Fibroblast of villous mesenchyme (primary cell): Measurements from ENCODE around the gene POLR3C. TPM values are rescaled to one million over a fixed set of nuclear protein-coding genes. Genes with fewer than 3 reads are reported as not detected.
"Not testable (repeated sequence)": the region's sequence is repeated elsewhere in the genome, so short reads cannot be mapped to it uniquely, and the experiment has no call there.

ENCODE experiments used
- DNase-seq: peaks from one replicate; pipeline ENCODE4 v3.0.0-alpha.2; 2010; ENCODE audit warnings: low read depth
- H3K4me3 ChIP-seq: 2 replicates; pipeline ENCODE4 v1.5.1; 2011; ENCODE audit warnings: low read depth, mild to moderate bottlenecking, low read length
- CTCF ChIP-seq: IDR thresholded peaks from 2 replicates; pipeline ENCODE4 v1.5.1; 2012; ENCODE audit warnings: low read depth, mild to moderate bottlenecking, low read length; ENCODE audit not compliant: insufficient read depth
- total RNA-seq: library from RNA; depleted of rRNA; stranded (reverse); fragments of >200 nt; gene quantifications from 2 replicates; pipeline ENCODE4 v1.2.3, GENCODE V29; 2012

The POLR3C gene
- total RNA-seq, 1 donor, result 41.5 TPM

- H3K4me3 ChIP-seq, result no peak overlapping the region
- TF ChIP-seq CTCF, result no peak
- DNase-seq, result no peak
These were observed 19.6 kb upstream of the POLR3C start for GRCh38 chr1:145804235-145805045.

- no peak for DNase-seq
- TF ChIP-seq CTCF, result no peak
These were observed 18.9 kb upstream of the POLR3C start for GRCh38 chr1:145805057-145805456.

GRCh38 chr1:145806408-145806807 lies 17.6 kb upstream of the POLR3C start:
- H3K4me3 ChIP-seq, result no peak overlapping the region
- TF ChIP-seq CTCF, result no peak
- no peak for DNase-seq

More at GRCh38 chr1:145805057-145805456, 18.9 kb upstream of the POLR3C start:
- H3K4me3 ChIP-seq, result no peak overlapping the region

GRCh38 chr1:145806844-145807243 lies 17.2 kb upstream of the POLR3C start:
- TF ChIP-seq CTCF, result no peak
- H3K4me3 ChIP-seq, result no peak overlapping the region
- DNase-seq, result no peak

- DNase-seq, H3K4me3 ChIP-seq: not testable (repeated sequence)
These were observed 10.8 kb upstream of the POLR3C start for GRCh38 chr1:145812977-145813810.

GRCh38 chr1:145818095-145818494 lies 5.9 kb upstream of the POLR3C start:
- DNase-seq, result peak; percentile 58
- not testable (repeated sequence) for H3K4me3 ChIP-seq

- peak overlapping the region; percentile 37 for H3K4me3 ChIP-seq
- not testable (repeated sequence) for DNase-seq
These were observed 1.1 kb upstream of the POLR3C start for GRCh38 chr1:145822779-145823331.

- peak overlapping the region; percentile 96 for H3K4me3 ChIP-seq
- no peak for TF ChIP-seq CTCF
- no peak for DNase-seq
These were observed 471 bp downstream of the POLR3C start for GRCh38 chr1:145824499-145824842.
